ENCODE data around the gene SFXN3. TPM values are rescaled to one million over a fixed set of nuclear protein-coding genes. Genes with fewer than 3 reads are reported as not detected.

SFXN3 gene
- total RNA-seq, 1 experiment from 2014 or later: 2.8 TPM

DNA sequence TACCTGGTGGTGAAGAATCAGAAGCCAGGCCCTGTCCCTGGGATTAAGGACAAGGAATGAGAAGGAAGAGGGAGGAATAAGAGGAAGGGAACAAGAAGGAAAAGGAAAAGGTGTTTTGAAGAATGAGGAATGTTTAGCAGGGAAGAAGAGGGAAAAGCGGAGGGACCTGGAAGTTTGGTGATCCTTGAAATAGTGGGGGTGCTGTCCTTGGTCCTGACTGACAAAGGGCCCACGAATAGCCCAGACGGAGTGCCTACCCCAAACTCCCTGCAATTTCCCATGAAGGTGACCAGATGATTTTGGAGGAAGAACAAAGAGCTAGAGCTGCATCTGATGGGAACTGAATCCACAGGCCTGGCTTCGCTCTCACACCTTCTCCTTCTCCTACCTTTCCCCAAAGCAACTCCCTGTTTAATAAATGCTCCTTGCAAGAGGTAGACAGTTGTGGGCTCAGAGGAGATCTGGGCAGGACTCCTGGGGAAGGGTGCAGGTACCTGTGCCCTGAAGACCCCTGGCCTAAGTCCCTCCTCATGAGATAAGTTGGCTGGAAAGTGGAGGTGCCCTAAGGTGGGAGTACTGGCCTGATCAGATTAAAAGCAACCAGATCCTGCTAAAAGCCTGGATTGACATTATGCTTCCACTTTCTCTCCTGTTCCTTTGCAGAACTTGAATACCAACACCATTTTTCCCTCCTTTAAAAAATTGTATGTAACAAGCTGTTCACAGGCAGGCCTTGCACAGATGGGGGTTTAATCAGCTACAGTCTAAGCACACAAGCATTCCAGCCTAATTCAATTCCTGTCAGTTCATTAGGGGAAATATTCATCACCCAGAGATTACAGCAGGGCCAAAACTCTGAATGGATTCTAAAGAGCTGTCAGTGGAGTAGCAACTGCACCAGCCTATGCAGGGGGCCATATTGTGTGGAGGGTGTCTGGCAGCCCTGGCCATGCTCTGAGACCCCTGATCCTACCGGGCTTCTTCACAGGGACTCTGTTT is 50.2 kb downstream of the SFXN3 start:
- TF ChIP-seq, protein P1, sequence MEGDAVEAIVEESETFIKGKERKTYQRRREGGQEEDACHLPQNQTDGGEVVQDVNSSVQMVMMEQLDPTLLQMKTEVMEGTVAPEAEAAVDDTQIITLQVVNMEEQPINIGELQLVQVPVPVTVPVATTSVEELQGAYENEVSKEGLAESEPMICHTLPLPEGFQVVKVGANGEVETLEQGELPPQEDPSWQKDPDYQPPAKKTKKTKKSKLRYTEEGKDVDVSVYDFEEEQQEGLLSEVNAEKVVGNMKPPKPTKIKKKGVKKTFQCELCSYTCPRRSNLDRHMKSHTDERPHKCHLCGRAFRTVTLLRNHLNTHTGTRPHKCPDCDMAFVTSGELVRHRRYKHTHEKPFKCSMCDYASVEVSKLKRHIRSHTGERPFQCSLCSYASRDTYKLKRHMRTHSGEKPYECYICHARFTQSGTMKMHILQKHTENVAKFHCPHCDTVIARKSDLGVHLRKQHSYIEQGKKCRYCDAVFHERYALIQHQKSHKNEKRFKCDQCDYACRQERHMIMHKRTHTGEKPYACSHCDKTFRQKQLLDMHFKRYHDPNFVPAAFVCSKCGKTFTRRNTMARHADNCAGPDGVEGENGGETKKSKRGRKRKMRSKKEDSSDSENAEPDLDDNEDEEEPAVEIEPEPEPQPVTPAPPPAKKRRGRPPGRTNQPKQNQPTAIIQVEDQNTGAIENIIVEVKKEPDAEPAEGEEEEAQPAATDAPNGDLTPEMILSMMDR (conservative IDR thresholded peaks at IDR 0.05): no peak
- no peak overlapping the region for H3K4me3 Mint-ChIP-seq
- Histone ChIP-seq H3K56ac (ENCODE audit: insufficient read length, low read depth, low read length) (no peak overlapping the region), H4K91ac (ENCODE audit: insufficient read length, low read depth, low read length) (no peak overlapping the region), H3K4me2 (ENCODE audit: insufficient read depth, insufficient read length, low read length) (no peak overlapping the region), H2BK12ac (ENCODE audit: insufficient read length, low read depth, low read length) (no peak overlapping the region), H3K27ac (ENCODE audit: insufficient read length, low read depth, low read length) (no peak overlapping the region), H4K8ac (replicated peaks; ENCODE audit: insufficient read length, low read depth, low read length) (no peak overlapping the region), H4K20me1 (ENCODE audit: control insufficient read depth, insufficient read depth, insufficient read length) (no peaks in the 10 kb centered on the region), H2BK5ac (ENCODE audit: insufficient read length, low read length) (no peak overlapping the region), H4K5ac (ENCODE audit: insufficient read length, low read depth, low read length) (no peak overlapping the region), H3K4ac (ENCODE audit: low read depth, low read length) (no peak overlapping the region), H2BK120ac (ENCODE audit: low read depth, low read length, poor library complexity, severe bottlenecking) (no peak overlapping the region), H3K9ac (ENCODE audit: extremely low read depth, insufficient read length, low read length) (no peak overlapping the region), H3K14ac (ENCODE audit: insufficient read depth, low read length) (no peak overlapping the region), H2BK15ac (ENCODE audit: low read depth, low read length) (no peak overlapping the region), H3K23me2 (ENCODE audit: insufficient read length, low read depth, low read length, poor library complexity, severe bottlenecking) (no peaks in the 10 kb centered on the region), H3K79me2 (ENCODE audit: insufficient read depth, low read length) (no peaks in the 10 kb centered on the region), H3K27me3 (ENCODE audit: insufficient read depth, low read length) (peaks cover 2% of the 10 kb centered on the region; the same call in 1 of the 2 replicates), H3T11ph (ENCODE audit: low read length) (no peak overlapping the region), H3K23ac (ENCODE audit: insufficient read length, low read depth, low read length) (no peak overlapping the region), H2AK5ac (ENCODE audit: insufficient read length, low read length) (no peak overlapping the region), H2AFZ (ENCODE audit: low read length) (no peak overlapping the region), H3K79me1 (ENCODE audit: insufficient read depth, low read depth, low read length, poor library complexity, severe bottlenecking) (no peaks in the 10 kb centered on the region), H3K18ac (ENCODE audit: insufficient read length, low read depth, low read length) (no peak overlapping the region), H2BK20ac (ENCODE audit: low read depth, low read length, poor library complexity, severe bottlenecking) (no peak overlapping the region), H3K4me1 (ENCODE audit: insufficient read depth, low read length) (no peaks in the 10 kb centered on the region; the same call in 1 of the 2 replicates), H3K9me3 (ENCODE audit: control insufficient read depth, low read depth, low read length) (no peaks in the 10 kb centered on the region)
- peaks cover 90% of the 10 kb centered on the region for H3K27me3 Mint-ChIP-seq (ENCODE audit: low read depth)
- no peaks in the 10 kb centered on the region for H3K9me3 Mint-ChIP-seq
- WGBS (ENCODE audit: extremely low coverage, insufficient read length, low lambda C conversion rate): 100% methylated on average over 1 of the region's 5 CpGs
- no peaks in the 10 kb centered on the region for H3K36me3 Mint-ChIP-seq (ENCODE audit: insufficient read depth in 1 of 3, low read depth in 3 of 3)
- peaks cover 1 to 3% of the 10 kb centered on the region in 2 experiments for H3K4me1 Mint-ChIP-seq
- DNase-seq: peak; percentile 61
- no peak overlapping the region for H3K27ac Mint-ChIP-seq

All from H9 (cell line).